ENCODE data around the gene TEAD3.

DNA sequence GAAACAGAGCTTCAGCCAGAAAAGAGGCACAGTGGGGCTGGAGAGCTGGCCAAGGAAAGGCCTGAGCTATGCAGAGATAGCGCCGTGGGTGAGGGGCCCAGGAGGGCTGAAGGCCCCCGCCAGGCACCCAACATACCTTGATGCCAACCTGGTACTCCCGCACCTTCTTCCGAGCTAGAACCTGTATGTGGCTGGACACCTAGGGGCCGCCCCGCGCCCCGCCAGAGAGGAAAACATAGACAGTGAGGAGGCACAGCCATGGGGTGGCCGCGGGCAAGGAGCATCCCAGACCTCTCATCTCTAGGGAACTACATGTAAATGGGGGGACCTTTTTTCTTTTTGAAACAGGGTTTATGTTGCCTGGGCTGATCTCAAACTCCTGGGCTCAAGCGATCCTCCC lies 16.7 kb downstream of the TEAD3 start:
- TF ChIP-seq, protein P1, sequence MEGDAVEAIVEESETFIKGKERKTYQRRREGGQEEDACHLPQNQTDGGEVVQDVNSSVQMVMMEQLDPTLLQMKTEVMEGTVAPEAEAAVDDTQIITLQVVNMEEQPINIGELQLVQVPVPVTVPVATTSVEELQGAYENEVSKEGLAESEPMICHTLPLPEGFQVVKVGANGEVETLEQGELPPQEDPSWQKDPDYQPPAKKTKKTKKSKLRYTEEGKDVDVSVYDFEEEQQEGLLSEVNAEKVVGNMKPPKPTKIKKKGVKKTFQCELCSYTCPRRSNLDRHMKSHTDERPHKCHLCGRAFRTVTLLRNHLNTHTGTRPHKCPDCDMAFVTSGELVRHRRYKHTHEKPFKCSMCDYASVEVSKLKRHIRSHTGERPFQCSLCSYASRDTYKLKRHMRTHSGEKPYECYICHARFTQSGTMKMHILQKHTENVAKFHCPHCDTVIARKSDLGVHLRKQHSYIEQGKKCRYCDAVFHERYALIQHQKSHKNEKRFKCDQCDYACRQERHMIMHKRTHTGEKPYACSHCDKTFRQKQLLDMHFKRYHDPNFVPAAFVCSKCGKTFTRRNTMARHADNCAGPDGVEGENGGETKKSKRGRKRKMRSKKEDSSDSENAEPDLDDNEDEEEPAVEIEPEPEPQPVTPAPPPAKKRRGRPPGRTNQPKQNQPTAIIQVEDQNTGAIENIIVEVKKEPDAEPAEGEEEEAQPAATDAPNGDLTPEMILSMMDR (IDR thresholded peaks at IDR 0.05) = no peak
- TF ChIP-seq POLR2A (IDR thresholded peaks at IDR 0.05) = no peak

Data from esophagus squamous epithelium (tissue), 4 donors.